Coronary artery (tissue), 2 donors: ENCODE measurements around the gene OGA.

Source experiments
- DNase-seq: peaks from one replicate; pipeline ENCODE4 v3.0.0-alpha.2; 2017; ENCODE audit warnings: low spot score
- H3K27ac ChIP-seq, 2 donors: fragments of 200-600 bp; sonication (generic); one replicate each; pipeline ENCODE4 v1.5.1; 2016 to 2019
- H3K4me3 ChIP-seq: fragments of 200-600 bp; sonication (generic); 2 replicates; pipeline ENCODE4 v1.5.1; 2016; ENCODE audit warnings: mild to moderate bottlenecking, moderate library complexity
- TF ChIP-seq, protein P1 (sequence below): fragments of 200-600 bp; sonication (generic); IDR thresholded peaks from one replicate; pipeline ENCODE4 v1.5.1; 2019; ENCODE audit warnings: antibody characterized with exemption

OGA gene

GRCh38 chr10:101759309-101760247 is 58.7 kb downstream of the OGA start:
- H3K4me3 ChIP-seq, result no peak overlapping the region
- no peak for DNase-seq
- H3K27ac ChIP-seq, result no peak overlapping the region
- TF ChIP-seq, protein P1, sequence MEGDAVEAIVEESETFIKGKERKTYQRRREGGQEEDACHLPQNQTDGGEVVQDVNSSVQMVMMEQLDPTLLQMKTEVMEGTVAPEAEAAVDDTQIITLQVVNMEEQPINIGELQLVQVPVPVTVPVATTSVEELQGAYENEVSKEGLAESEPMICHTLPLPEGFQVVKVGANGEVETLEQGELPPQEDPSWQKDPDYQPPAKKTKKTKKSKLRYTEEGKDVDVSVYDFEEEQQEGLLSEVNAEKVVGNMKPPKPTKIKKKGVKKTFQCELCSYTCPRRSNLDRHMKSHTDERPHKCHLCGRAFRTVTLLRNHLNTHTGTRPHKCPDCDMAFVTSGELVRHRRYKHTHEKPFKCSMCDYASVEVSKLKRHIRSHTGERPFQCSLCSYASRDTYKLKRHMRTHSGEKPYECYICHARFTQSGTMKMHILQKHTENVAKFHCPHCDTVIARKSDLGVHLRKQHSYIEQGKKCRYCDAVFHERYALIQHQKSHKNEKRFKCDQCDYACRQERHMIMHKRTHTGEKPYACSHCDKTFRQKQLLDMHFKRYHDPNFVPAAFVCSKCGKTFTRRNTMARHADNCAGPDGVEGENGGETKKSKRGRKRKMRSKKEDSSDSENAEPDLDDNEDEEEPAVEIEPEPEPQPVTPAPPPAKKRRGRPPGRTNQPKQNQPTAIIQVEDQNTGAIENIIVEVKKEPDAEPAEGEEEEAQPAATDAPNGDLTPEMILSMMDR, result no peak

GRCh38 chr10:101758858-101759257 is 59.4 kb downstream of the OGA start:
- H3K4me3 ChIP-seq, result no peak overlapping the region
- TF ChIP-seq, protein P1, result no peak
- no peak for DNase-seq
- no peak overlapping the region for H3K27ac ChIP-seq

DNA sequence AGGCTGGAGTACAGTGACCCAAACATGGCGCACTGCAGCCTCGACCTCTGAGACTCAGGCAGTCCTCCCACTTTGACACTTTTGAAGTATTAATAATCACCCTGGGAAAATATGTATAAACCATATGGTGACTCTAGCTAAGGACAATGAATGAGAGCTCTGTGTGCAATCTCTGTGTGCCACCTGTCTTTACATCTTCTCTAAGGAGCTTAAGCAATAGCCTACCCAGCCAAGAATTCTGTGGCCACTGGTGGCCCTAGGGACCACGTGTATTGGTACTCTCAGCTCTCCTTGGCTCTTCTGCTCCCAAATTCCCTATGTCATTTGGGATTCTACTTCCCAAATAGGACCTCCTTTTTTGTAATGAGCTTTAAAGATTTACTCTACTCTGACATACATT is 66.0 kb downstream of the OGA start:
- Histone ChIP-seq H3K27ac (no peak overlapping the region), H3K4me3 (no peak overlapping the region)
- DNase-seq, result no peak
- TF ChIP-seq, protein P1, result no peak

DNA sequence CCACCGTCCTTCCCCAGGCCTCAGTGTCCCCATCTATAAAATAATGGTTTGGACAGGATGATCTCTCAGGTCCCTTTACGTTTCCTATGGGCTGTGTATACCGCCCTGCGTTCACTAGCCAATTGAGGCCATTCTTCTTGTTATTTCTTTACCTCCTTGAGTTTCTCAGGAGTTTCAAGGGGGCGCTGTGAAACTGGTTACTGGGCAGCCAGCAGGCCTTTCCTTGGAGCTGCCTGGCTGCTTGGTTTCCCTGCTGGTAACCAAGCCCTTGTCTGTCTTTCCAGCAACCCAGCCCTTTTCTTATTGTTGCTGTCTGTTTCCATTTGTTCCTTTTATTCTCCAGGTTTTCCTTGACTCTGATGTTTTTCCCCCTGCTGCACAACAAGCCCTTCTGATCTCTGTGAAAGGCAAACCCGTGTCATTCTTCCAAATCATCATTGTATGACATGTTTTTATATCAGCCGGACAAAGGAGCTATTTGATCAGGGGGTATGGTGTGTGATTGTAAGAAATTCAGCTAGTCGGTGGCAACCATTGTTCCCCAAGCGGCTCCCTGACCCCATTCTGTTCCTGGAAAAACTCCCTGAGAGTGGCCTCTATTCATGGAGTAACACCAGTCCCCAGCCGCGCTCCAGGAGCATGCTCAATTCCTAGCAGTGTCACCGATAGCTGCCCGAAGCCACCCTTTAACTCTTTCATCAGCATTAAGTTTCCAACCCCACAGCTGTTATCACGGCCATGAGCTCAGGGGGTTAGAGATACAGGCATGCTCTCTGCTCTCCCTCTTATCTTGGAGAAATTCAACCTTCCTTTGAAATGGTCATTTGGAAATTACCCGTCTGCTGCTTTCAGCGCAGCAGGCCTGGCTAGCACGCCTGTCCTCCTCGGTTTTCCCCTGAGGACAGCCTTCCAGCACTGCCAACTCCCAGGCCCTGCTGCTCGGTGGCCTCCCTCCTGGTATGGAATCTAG is 68.9 kb downstream of the OGA start:
- DNase-seq, result no peak
- TF ChIP-seq, protein P1, result no peak
- Histone ChIP-seq H3K27ac (no peak overlapping the region), H3K4me3 (no peak overlapping the region)

GRCh38 chr10:101748496-101748895 is 69.7 kb downstream of the OGA start:
- no peak for DNase-seq
- no peak overlapping the region for H3K27ac ChIP-seq
- TF ChIP-seq, protein P1, result no peak
- no peak overlapping the region for H3K4me3 ChIP-seq

- no peak overlapping the region for H3K4me3 ChIP-seq
- H3K27ac ChIP-seq, result no peak overlapping the region
- TF ChIP-seq, protein P1, result no peak
- no peak for DNase-seq
Observed at GRCh38 chr10:101745074-101745696, 73.1 kb downstream of the OGA start.
